Body of pancreas (tissue), 4 donors: ENCODE data around the gene ERAL1. TPM values are rescaled to one million over a fixed set of nuclear protein-coding genes. Genes with fewer than 3 reads are reported as not detected.
"Not testable (repeated sequence)": the region's sequence is repeated elsewhere in the genome, so short reads cannot be mapped to it uniquely, and the experiment has no call there.

Experiments used
- ATAC-seq: fragments of 150-250 bp; one replicate; pipeline ENCODE4 v1.9.1; 2016
- DNase-seq, 4 donors: peaks; one replicate each; pipeline ENCODE4 v3.0.0-alpha.2; 2019
- H3K27ac ChIP-seq, 4 donors: fragments of 200-600 bp; sonication (generic); 1 replicate in 3 of 4; 2 replicates in 1 of 4; pipeline versions ENCODE4 v1.5.1 to v1.6.1; 2016 to 2019; ENCODE audit warnings: mild to moderate bottlenecking in 1 of 4, mixed read lengths in 1 of 4, moderate library complexity in 1 of 4
- H3K27me3 ChIP-seq, 2 donors: fragments of 200-600 bp; sonication (generic); one replicate each; pipeline ENCODE4 v1.6.0; 2016; ENCODE audit warnings: mild to moderate bottlenecking in 1 of 2
- H3K36me3 ChIP-seq, 2 donors: fragments of 200-600 bp; sonication (generic); replicated peaks in 1 of 2; 2 replicates each; pipeline ENCODE4 v1.5.1; 2016; ENCODE audit warnings: low read depth in 2 of 2; ENCODE audit not compliant: insufficient read depth in 1 of 2
- H3K4me1 ChIP-seq: fragments of 200-600 bp; sonication (generic); one replicate; pipeline ENCODE4 v1.6.0; 2016
- H3K4me3 ChIP-seq, 2 donors: fragments of 200-600 bp; sonication (generic); 1 replicate in 1 of 2; 2 replicates in 1 of 2; pipeline ENCODE4 v1.5.1; 2016 to 2019
- H3K9me3 ChIP-seq, 3 donors: fragments of 200-600 bp; sonication (generic); 1 replicate in 2 of 3; 2 replicates in 1 of 3; pipeline ENCODE4 v1.5.1; 2016
- POLR2A ChIP-seq, 3 donors: fragments of 450-650 bp; IDR thresholded peaks; one replicate each; pipeline ENCODE4 v1.6.1; 2016; ENCODE audit warnings: antibody characterized with exemption in 3 of 3, mild to moderate bottlenecking in 2 of 3
- WGBS, 2 donors: methylation state at CpG; one replicate each; pipeline ENCODE4 v1.1.5; 2017; 5-methylcytosine and 5-hydroxymethylcytosine counted together
- intact Hi-C: fragments of 100-400 bp; cut with DNase I; formaldehyde crosslinking; loops from one replicate; pipeline ENCODE4 v1.15.1; 2023
- total RNA-seq, 2 donors: library from RNA; depleted of rRNA; stranded (reverse); fragments of >200 nt; gene quantifications; one replicate each; pipeline ENCODE4 v1.1.0, GENCODE V29; 2016
- TF ChIP-seq, protein P1 (sequence below), 7 experiments: fragments of 450-650 bp in 4 of 7; fragments of 200-600 bp in 3 of 7; sonication (generic) in 3 of 7; IDR thresholded peaks; one replicate each; pipeline ENCODE4 v1.5.1; 2016 to 2019; ENCODE audit warnings: antibody characterized with exemption in 7 of 7

ERAL1 gene
- total RNA-seq, 2 donors from 2014 or later: 13.0 to 49.4 TPM

DNA sequence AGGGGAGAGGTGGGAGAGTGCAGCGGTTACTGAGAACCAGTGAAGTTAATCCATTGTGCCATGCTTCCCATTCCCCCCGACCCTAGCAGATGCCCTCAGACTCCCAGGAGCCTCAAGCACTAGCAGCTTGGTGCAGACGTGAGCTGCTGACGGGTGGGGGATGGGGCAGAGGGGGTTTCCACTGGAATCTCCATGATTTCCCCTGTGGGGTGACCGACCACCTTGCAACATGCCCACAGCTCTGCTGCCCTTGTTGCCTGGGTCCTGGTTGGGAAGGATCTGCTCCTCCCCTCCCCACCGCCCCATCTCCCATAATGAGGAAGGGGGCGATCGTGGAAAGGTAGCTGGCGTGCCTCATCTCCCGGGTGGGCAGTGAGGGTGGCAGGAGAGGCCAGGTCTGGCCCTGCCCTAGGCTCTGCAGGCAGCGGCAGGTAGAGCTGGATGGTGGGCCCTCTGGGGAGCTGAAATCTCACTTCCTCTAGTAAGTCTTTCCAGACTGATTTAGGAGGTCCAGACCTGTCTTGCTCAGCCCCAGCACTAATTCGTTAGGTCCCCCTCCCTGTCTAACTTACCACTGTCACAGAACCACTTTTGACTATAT lies 33.2 kb downstream of the ERAL1 start:
- no peaks in the 10 kb centered on the region for H3K9me3 ChIP-seq
- no peak overlapping the region for H3K27ac ChIP-seq
- TF ChIP-seq POLR2A (IDR thresholded peaks at IDR 0.05): no peak
- TF ChIP-seq, protein P1, sequence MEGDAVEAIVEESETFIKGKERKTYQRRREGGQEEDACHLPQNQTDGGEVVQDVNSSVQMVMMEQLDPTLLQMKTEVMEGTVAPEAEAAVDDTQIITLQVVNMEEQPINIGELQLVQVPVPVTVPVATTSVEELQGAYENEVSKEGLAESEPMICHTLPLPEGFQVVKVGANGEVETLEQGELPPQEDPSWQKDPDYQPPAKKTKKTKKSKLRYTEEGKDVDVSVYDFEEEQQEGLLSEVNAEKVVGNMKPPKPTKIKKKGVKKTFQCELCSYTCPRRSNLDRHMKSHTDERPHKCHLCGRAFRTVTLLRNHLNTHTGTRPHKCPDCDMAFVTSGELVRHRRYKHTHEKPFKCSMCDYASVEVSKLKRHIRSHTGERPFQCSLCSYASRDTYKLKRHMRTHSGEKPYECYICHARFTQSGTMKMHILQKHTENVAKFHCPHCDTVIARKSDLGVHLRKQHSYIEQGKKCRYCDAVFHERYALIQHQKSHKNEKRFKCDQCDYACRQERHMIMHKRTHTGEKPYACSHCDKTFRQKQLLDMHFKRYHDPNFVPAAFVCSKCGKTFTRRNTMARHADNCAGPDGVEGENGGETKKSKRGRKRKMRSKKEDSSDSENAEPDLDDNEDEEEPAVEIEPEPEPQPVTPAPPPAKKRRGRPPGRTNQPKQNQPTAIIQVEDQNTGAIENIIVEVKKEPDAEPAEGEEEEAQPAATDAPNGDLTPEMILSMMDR (IDR thresholded peaks at IDR 0.05): no peak
- WGBS, 2 donors: 78 to 93% methylated on average over 7 to 12 of the region's 12 CpGs
- ATAC-seq (no peak), DNase-seq (no peak)
- H3K4me1 ChIP-seq: peaks cover 6% of the 10 kb centered on the region
- peaks cover 0 to 2% of the 10 kb centered on the region in 2 donors for H3K36me3 ChIP-seq
- no peaks in the 10 kb centered on the region for H3K27me3 ChIP-seq
- intact Hi-C loops: no loop called here
- no peak overlapping the region for H3K4me3 ChIP-seq

DNA sequence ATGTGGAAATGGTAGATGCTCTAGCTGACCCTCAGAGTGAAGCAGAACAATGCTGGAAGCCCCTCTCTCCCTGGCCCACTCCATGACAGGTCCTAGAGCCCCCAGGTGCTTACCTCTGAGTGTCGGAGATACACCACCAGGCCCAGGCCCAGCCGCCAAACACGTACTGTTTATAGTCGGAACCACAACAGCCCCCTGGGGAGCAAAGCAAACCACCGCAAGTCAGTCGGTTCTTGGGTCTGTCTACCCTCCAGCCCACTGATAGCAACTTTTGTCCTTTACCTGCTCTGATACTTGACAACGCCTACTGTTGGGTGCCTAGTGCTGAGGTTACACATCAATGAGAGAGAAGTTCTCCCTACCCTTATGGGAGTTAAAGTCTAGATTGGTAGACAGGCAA lies 34.0 kb downstream of the ERAL1 start:
- DNase-seq (no peak), ATAC-seq (no peak)
- Histone ChIP-seq H3K36me3 (peaks cover 0 to 2% of the 10 kb centered on the region in 2 donors), H3K4me1 (peaks cover 15% of the 10 kb centered on the region), H3K27ac (no peak overlapping the region), H3K27me3 (no peaks in the 10 kb centered on the region), H3K9me3 (no peaks in the 10 kb centered on the region), H3K4me3 (no peak overlapping the region)
- no peak for TF ChIP-seq POLR2A (IDR thresholded peaks at IDR 0.05)
- TF ChIP-seq, protein P1 (IDR thresholded peaks at IDR 0.05): no peak
- intact Hi-C loops: no loop called here
- 85 to 94% methylated on average over 3 to 7 of the region's 7 CpGs for WGBS, 2 donors

DNA sequence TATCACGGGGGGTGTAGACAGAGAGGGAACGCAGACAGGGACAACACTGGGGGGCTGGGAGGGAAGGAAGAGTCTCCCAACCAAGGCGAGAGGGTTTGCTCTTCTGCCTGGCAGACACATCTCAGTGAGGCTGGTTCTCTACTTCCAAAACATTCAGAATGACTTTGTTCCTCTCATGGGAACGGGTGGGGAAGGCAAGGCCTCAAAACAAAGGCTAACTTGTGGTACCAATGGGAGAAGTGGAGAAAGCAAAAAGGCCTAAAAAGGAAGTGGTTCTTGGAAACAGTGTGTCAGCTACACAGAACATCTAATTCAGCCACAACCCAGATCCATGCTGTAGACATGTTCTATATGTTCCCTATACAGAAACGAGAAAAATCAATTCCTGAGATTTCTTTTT lies 35.2 kb downstream of the ERAL1 start:
- no peaks in the 10 kb centered on the region for H3K36me3 ChIP-seq
- intact Hi-C loops: no loop called here
- no peaks in the 10 kb centered on the region for H3K27me3 ChIP-seq
- WGBS, 2 donors: 81 to 84% methylated on average over 5 of the region's 5 CpGs
- peaks cover 21% of the 10 kb centered on the region for H3K4me1 ChIP-seq
- no peak for DNase-seq
- no peak overlapping the region for H3K4me3 ChIP-seq
- no peak for ATAC-seq
- no peaks in the 10 kb centered on the region for H3K9me3 ChIP-seq
- H3K27ac ChIP-seq: no peak overlapping the region
- no peak for TF ChIP-seq POLR2A (IDR thresholded peaks at IDR 0.05)
- TF ChIP-seq, protein P1 (IDR thresholded peaks at IDR 0.05): no peak

DNA sequence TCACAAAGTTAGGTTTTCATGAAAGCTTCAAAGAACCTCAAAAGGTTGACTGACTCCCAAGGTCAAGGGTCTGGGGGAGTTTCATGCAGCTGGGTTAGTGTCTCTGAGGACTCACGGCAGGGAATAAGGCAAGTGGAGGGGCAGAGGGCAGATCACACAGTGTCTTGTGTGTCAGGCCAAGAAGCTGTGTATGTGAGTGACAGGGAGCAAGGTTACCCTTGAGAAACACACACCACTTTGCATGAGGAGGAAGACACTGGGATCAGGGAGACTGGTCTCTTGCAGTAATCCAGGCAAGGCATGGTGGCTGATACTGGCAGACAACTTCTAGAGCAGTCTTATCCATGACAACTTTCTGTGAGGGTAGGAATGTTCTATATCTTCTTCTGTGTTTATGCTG lies 36.4 kb downstream of the ERAL1 start:
- TF ChIP-seq POLR2A (IDR thresholded peaks at IDR 0.05): no peak
- TF ChIP-seq, protein P1 (IDR thresholded peaks at IDR 0.05): no peak
- no peak overlapping the region for H3K4me3 ChIP-seq
- ATAC-seq (no peak), DNase-seq (no peak)
- no peak overlapping the region for H3K27ac ChIP-seq
- H3K9me3 ChIP-seq: no peaks in the 10 kb centered on the region
- intact Hi-C loops: no loop called here
- no peaks in the 10 kb centered on the region for H3K36me3 ChIP-seq
- 85 to 91% methylated on average over 1 of the region's 1 CpG for WGBS, 2 donors
- H3K4me1 ChIP-seq: peaks cover 27% of the 10 kb centered on the region
- no peaks in the 10 kb centered on the region for H3K27me3 ChIP-seq

DNA sequence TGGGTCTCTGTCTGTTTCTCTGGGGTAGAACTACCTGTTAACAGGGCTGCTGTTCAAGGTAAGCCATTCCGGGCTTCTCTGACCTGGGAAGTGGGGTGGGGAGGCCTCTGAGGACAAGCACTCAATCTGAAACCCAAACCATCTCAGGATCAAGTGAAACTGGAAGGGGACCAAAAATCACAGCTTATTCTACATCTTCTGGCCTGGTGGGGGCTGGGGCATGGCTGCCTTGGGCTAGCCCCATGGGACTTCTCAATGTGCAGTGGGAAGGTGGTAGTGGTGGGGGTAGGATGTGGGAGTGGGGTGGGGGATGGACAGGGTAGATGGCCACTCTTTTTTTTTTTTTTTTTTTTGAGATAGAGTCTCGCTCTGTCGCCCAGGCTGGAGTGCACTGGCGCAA lies 37.2 kb downstream of the ERAL1 start:
- H3K36me3 ChIP-seq: no peaks in the 10 kb centered on the region
- no peak overlapping the region for H3K27ac ChIP-seq
- 89 to 94% methylated on average over 3 to 4 of the region's 4 CpGs for WGBS, 2 donors
- TF ChIP-seq, protein P1 (IDR thresholded peaks at IDR 0.05): no peak
- no peak for TF ChIP-seq POLR2A (IDR thresholded peaks at IDR 0.05)
- DNase-seq: no peak
- H3K9me3 ChIP-seq: no peaks in the 10 kb centered on the region
- no peak for ATAC-seq
- H3K27me3 ChIP-seq: no peaks in the 10 kb centered on the region
- no peak overlapping the region for H3K4me3 ChIP-seq
- peaks cover 33% of the 10 kb centered on the region for H3K4me1 ChIP-seq
- intact Hi-C loops: no loop called here

DNA sequence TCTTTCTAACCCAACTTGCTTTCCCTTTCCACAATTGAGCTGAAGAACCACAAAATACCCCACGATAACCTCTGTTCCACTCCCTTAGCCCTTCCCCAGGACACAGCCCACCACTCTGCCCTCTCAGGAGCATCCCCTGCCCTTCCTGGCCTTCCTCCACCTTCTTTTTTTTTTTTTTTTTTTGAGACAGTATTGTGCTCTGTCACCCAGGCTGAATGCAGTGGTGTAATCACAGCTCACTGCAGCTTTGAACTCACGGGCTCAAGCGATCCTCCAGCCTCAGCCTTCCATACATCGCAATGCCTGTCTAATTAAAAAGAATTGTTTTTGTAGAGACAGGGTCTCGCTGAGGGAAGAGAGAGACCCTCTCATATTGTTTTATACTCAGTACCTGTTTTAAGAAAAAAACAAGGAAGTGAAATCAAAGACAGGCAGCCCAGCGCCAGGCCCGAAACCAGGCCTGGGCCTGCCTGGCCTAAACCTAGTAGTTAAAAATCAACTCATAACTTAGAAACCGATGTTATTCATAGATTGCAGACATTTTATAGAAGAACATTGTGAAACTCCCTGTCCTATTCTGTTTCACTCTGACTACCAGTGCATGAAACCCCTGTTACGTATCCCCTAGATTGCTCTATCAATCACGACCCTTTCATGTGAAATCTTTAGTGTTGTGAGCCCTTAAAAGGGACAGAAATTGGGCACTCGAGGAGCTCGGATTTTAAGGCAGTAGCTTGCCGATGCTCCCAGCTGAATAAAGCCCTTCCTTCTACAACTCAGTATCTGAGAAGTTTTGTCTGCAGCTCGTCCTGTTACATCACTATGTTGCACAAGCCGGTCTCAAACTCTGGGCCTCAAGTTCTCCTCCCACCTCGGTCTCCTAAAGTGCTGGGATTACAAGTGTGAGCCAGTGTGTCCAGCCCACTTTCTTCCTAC lies 38.7 kb downstream of the ERAL1 start:
- WGBS, 2 donors: 54 to 70% methylated on average over 16 of the region's 16 CpGs
- H3K4me3 ChIP-seq, H3K27me3 ChIP-seq, ATAC-seq, H3K36me3 ChIP-seq, intact Hi-C loops, H3K9me3 ChIP-seq: not testable (repeated sequence)
- H3K4me1 ChIP-seq: peaks cover 42% of the 10 kb centered on the region
- H3K27ac ChIP-seq: peak overlapping the region; percentile 43 to 83 (median 77)
- DNase-seq: peak in 1 of 4 donors; percentile 36
